Stimulated activated CD8-positive, alpha-beta memory T cell treated with anti-CD3 and anti-CD28 coated beads, Interleukin-15, amount 100 ng/mL, for 24 hours (primary cell): ENCODE measurements around the gene CRYGN.

Experiments used
- DNase-seq: peaks from one replicate; pipeline ENCODE4 v3.0.0-alpha.2; 2020; ENCODE audit warnings: low read depth

The CRYGN gene

GRCh38 chr7:151459726-151460473, 20.0 kb upstream of the CRYGN start:
- no peak for DNase-seq

DNA sequence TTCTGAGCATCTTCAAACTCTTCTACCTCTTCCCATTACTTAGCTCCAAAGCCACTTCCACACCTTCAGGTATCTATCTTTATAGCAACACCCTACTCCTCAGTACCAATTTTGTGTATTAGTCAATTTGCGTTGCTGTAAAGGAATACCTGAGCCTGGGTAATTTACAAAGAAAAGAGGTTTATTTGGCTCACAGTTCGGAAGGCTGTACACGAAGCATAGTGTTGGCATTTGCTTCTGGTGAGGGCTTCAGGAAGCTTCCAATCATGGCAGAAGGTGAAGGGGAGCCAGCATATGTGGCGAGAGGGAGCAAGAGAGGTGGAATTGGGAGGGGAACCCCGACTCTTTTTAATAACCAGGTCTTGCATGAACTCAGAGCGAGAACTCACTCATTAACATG, 17.6 kb upstream of the CRYGN start:
- no peak for DNase-seq

DNA sequence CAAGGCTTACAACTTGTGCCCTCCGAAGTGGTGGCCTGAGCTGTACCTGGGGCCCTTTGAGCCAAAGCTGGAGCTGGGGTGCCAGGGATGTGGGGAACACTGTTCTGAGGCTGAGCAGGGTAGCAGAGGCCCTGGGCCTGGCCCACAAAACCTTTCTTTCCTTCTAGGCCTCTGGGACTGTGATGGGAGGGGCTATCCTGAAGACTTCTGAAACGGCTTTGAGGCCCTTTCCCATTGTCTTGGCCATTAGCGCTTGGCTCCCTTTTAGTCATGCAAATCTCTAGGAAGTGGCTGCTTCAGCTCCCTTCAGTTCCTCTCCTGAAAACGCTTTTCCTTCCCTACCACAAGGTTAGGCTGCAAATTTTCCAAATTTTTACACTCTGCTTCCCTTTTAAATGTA, 16.8 kb upstream of the CRYGN start:
- DNase-seq, result no peak

GRCh38 chr7:151456276-151456675, 16.3 kb upstream of the CRYGN start:
- DNase-seq, result no peak

- DNase-seq, result no peak
These were observed 15.7 kb upstream of the CRYGN start for GRCh38 chr7:151455690-151456089.

DNA sequence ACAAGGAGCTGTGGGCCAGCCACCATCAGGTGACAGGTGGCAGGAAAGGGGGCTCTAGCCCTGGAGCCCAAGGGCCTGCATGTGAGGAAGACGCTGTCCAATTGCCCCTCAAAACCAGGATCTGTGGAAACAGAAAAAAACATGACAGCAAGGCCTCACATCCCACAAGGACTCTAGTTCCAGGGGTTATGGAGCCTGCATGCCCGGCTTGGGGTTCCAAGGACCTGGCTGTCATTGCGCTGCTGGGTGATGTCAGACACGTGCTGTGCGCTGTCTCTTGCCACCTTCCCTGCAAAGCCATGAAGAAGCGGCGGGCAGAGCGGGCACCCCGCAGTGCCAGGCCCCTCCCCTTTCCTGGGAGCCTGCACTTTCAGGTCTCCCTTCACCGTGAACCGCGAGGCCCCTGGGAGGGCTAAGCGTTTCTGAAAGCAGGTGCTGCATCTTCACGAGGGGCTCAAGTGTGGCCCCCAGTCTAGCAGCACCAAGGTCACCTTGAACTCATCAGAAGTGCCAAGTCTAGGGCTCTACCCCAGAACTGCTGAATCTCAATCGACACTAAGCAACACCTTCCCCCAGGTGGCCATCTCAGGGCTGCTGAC, 15.1 kb upstream of the CRYGN start:
- DNase-seq, result no peak

GRCh38 chr7:151454305-151454704, 14.4 kb upstream of the CRYGN start:
- no peak for DNase-seq

DNA sequence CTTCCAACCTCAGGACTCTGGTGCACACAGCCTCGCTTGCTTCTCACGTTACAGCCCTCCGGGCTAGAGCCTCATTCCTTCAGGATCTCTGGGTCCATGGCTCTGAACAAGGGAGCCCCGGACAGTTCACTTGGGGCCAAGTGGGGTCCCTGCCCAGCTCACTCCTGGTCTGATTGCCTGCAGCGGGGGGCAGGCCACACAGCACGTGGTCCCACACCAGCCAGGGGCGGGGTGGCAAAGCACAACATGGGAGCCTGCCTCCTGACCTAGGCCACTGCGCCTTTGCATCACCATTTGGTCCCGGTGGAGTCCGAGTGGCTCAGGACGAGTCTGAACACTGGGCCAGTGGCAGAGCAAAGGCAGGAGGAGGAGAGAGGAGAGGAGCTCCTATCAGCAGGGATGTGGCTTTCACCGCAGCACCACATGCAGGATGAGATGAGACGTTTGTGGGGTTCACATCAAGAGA, 13.4 kb upstream of the CRYGN start:
- no peak for DNase-seq

DNA sequence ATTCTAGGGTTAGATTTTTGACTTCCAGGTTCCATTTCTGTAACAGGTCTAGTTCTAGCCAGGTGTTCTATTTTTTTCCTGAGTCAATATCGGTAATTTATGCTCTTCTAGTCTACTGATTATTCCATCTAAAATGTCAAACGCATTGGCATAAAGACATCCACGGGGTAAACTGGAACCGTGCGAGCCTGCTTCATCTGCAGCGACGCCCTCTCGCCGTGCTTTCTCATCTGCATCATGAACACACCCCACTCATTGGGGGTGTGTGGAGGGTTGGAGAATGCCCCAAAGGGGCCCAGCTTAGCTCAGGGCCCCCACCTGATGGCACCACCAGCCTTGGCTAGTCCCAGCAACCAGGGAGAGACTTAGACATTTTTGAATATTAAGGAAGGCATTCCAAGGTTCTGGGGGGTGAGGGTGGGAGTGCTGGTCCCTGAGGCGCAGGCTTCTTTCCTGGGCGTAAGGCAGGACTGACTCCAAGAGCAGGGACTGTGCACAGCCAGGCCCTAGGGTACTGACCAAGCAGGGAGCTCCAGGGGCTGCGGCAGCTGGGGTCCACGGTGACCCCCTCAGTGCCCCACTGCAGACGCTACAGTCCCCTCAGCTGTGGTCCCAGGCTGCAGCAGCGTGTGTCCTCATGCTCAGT, 12.9 kb upstream of the CRYGN start:
- DNase-seq, result no peak

- no peak for DNase-seq
These were observed 12.0 kb upstream of the CRYGN start for GRCh38 chr7:151451626-151452571.

- DNase-seq, result no peak
These were observed 11.2 kb upstream of the CRYGN start for GRCh38 chr7:151451156-151451555.

DNA sequence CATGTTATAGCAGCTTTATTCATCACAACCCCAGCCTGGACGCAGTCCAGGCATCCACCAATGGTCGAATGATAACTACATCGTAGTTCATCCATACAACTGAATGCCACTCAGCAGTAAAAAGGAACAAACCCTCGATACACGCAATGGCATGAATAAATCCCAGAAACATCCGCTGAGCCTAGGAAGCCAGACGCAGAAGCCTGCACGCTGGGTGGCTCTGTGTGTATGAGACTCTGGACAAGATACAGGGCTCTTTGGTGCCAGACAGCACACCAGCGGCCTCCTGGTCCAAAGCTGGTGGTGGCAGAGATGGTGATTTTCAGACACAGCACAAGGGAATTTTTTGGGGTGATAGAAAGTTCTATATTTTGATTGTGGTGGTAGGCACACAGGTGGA, 10.0 kb upstream of the CRYGN start:
- no peak for DNase-seq

GRCh38 chr7:151448261-151449252, 8.6 kb upstream of the CRYGN start:
- DNase-seq, result peak; percentile 51

- no peak for DNase-seq
These were observed 7.9 kb upstream of the CRYGN start for GRCh38 chr7:151447901-151448260.

DNA sequence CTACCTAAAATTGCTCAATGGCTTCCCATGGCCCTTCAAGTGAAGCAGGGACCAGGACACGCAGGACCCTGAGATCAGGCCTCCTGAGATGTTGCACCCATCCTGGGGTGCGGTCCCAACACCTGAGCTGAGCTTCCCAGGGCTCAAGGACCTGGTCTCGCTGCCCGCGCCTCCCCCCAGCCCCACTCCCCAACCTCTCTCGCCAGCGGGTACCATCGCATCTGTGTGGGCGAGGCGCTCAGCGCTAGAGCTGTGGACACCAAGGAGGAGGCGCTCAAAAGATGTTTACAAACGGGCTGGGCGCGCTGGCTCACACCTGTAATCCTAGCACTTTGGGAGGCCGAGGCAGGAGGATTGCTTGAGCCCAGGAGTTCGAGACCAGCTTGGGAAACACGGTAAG, 7.4 kb upstream of the CRYGN start:
- DNase-seq, result no peak

- DNase-seq, result no peak
These were observed 6.5 kb upstream of the CRYGN start for GRCh38 chr7:151446412-151446811.

DNA sequence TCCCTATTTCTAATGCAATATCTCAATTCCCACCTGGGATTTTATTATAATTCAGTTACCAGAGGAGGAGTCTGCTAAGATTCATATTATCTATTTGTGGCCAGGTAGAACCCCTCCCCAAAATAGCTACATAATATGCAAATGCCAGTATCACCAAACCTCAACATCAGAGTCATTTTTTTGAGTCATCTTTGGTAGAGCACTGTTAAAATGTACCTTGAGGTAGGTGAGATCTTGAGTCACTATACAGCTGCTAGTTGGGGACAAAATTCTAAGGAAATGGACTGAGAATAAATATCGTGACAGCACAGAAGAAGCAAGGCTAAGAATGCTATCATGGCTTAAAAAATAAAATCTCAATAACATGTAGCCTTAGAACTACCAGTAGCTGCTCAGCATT, 4.7 kb upstream of the CRYGN start:
- no peak for DNase-seq

GRCh38 chr7:151442776-151443496, 3.0 kb upstream of the CRYGN start:
- DNase-seq, result no peak

GRCh38 chr7:151440799-151441445, 981 bp upstream of the CRYGN start:
- no peak for DNase-seq
